ENCODE measurements around the gene FCRL3. TPM values are rescaled to one million over a fixed set of nuclear protein-coding genes. Genes with fewer than 3 reads are reported as not detected.

The FCRL3 gene
- total RNA-seq, 1 experiment from 2014 or later, result not detected

GRCh38 chr1:157659576-157660247 is 40.9 kb downstream of the FCRL3 start:
- ChIA-PET CTCF (no interaction called here), POLR2A (no interaction called here)
- peaks cover 5% of the 10 kb centered on the region; the same call in 1 of the 2 replicates for H3K9me3 Mint-ChIP-seq
- H3K4me1 Mint-ChIP-seq, result no peaks in the 10 kb centered on the region
- ATAC-seq (no peak), DNase-seq (ENCODE audit: low spot score) (no peak)
- no peaks in the 10 kb centered on the region for H3K36me3 Mint-ChIP-seq
- H3K27ac Mint-ChIP-seq, result no peak overlapping the region
- TF ChIP-seq ZSCAN18 (CRISPR knock-in tag; IDR thresholded peaks at IDR 0.05), result no peak
- no peak for TF ChIP-seq GRHL2 (CRISPR knock-in tag; IDR thresholded peaks at IDR 0.05; ENCODE audit: insufficient replicate concordance, severe bottlenecking)
- no peak for TF ChIP-seq E2F4 (CRISPR knock-in tag; IDR thresholded peaks at IDR 0.05; ENCODE audit: borderline replicate concordance, low read depth)
- no peak for TF ChIP-seq NR1H2 (CRISPR knock-in tag; IDR thresholded peaks at IDR 0.05)
- TF ChIP-seq ZNF396 (CRISPR knock-in tag; IDR thresholded peaks at IDR 0.05; ENCODE audit: borderline replicate concordance), result no peak
- no peak for TF ChIP-seq PRRX2 (CRISPR knock-in tag; IDR thresholded peaks at IDR 0.05)
- no peak for TF ChIP-seq PRDM15 (CRISPR knock-in tag; IDR thresholded peaks at IDR 0.05)
- no peak for TF ChIP-seq ESRRA (CRISPR knock-in tag; IDR thresholded peaks at IDR 0.05; ENCODE audit: borderline replicate concordance)
- TF ChIP-seq JUN (CRISPR knock-in tag; IDR thresholded peaks at IDR 0.05), result no peak
- no peak for TF ChIP-seq SMAD4 (CRISPR knock-in tag; IDR thresholded peaks at IDR 0.05)
- no peak for TF ChIP-seq ZNF416 (CRISPR knock-in tag; IDR thresholded peaks at IDR 0.05)
- no peak for TF ChIP-seq TEAD1 (CRISPR knock-in tag; IDR thresholded peaks at IDR 0.05)
- no peak for TF ChIP-seq MYBL2 (CRISPR knock-in tag; IDR thresholded peaks at IDR 0.05)
- TF ChIP-seq MXD4 (CRISPR knock-in tag; IDR thresholded peaks at IDR 0.05; ENCODE audit: borderline replicate concordance), result no peak
- TF ChIP-seq, protein P1, sequence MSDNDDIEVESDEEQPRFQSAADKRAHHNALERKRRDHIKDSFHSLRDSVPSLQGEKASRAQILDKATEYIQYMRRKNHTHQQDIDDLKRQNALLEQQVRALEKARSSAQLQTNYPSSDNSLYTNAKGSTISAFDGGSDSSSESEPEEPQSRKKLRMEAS (CRISPR knock-in tag; IDR thresholded peaks at IDR 0.05), result no peak
- TF ChIP-seq EMX1 (CRISPR knock-in tag; IDR thresholded peaks at IDR 0.05), result no peak
- TF ChIP-seq SP1 (CRISPR knock-in tag; conservative IDR thresholded peaks at IDR 0.05), result no peak
- no peak for TF ChIP-seq ELF4 (CRISPR knock-in tag; IDR thresholded peaks at IDR 0.05; ENCODE audit: low read depth)
- H3K4me3 Mint-ChIP-seq, result no peak overlapping the region
- no peaks in the 10 kb centered on the region for H3K27me3 Mint-ChIP-seq (ENCODE audit: low read depth)

GRCh38 chr1:157658571-157658970 is 42.0 kb downstream of the FCRL3 start:
- ChIA-PET CTCF (no interaction called here), POLR2A (no interaction called here)
- Mint-ChIP-seq H3K9me3 (peaks cover 5% of the 10 kb centered on the region; the same call in 1 of the 2 replicates), H3K27me3 (ENCODE audit: low read depth) (no peaks in the 10 kb centered on the region), H3K27ac (no peak overlapping the region), H3K4me3 (no peak overlapping the region), H3K4me1 (no peaks in the 10 kb centered on the region), H3K36me3 (no peaks in the 10 kb centered on the region)
- no peak for DNase-seq (ENCODE audit: low spot score)
- ATAC-seq, result no peak
- TF ChIP-seq OVOL2 (CRISPR knock-in tag; IDR thresholded peaks at IDR 0.05; ENCODE audit: borderline replicate concordance) (no peak), SOX15 (CRISPR knock-in tag; IDR thresholded peaks at IDR 0.05) (no peak), NFE2L1 (CRISPR knock-in tag; IDR thresholded peaks at IDR 0.05) (no peak), FOXP1 (CRISPR knock-in tag; IDR thresholded peaks at IDR 0.05; ENCODE audit: borderline replicate concordance) (no peak), ATF1 (CRISPR knock-in tag; IDR thresholded peaks at IDR 0.05) (no peak), ZNF423 (CRISPR knock-in tag; IDR thresholded peaks at IDR 0.05) (no peak)
- TF ChIP-seq, protein P2, sequence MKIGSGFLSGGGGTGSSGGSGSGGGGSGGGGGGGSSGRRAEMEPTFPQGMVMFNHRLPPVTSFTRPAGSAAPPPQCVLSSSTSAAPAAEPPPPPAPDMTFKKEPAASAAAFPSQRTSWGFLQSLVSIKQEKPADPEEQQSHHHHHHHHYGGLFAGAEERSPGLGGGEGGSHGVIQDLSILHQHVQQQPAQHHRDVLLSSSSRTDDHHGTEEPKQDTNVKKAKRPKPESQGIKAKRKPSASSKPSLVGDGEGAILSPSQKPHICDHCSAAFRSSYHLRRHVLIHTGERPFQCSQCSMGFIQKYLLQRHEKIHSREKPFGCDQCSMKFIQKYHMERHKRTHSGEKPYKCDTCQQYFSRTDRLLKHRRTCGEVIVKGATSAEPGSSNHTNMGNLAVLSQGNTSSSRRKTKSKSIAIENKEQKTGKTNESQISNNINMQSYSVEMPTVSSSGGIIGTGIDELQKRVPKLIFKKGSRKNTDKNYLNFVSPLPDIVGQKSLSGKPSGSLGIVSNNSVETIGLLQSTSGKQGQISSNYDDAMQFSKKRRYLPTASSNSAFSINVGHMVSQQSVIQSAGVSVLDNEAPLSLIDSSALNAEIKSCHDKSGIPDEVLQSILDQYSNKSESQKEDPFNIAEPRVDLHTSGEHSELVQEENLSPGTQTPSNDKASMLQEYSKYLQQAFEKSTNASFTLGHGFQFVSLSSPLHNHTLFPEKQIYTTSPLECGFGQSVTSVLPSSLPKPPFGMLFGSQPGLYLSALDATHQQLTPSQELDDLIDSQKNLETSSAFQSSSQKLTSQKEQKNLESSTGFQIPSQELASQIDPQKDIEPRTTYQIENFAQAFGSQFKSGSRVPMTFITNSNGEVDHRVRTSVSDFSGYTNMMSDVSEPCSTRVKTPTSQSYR (CRISPR knock-in tag; IDR thresholded peaks at IDR 0.05), result no peak
- TF ChIP-seq, protein P3, sequence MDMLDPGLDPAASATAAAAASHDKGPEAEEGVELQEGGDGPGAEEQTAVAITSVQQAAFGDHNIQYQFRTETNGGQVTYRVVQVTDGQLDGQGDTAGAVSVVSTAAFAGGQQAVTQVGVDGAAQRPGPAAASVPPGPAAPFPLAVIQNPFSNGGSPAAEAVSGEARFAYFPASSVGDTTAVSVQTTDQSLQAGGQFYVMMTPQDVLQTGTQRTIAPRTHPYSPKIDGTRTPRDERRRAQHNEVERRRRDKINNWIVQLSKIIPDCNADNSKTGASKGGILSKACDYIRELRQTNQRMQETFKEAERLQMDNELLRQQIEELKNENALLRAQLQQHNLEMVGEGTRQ (CRISPR knock-in tag; IDR thresholded peaks at IDR 0.05), result no peak
- TF ChIP-seq, protein P4, sequence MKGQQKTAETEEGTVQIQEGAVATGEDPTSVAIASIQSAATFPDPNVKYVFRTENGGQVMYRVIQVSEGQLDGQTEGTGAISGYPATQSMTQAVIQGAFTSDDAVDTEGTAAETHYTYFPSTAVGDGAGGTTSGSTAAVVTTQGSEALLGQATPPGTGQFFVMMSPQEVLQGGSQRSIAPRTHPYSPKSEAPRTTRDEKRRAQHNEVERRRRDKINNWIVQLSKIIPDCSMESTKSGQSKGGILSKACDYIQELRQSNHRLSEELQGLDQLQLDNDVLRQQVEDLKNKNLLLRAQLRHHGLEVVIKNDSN (CRISPR knock-in tag; IDR thresholded peaks at IDR 0.05), result no peak

All from WTC11 (cell line).